Esophagus squamous epithelium (tissue), 4 donors: Measurements from ENCODE around the gene USP9X.

Experiments
- POLR2A ChIP-seq, 4 donors: fragments of 450-650 bp; IDR thresholded peaks; one replicate each; pipeline ENCODE4 v1.6.1; 2017; ENCODE audit warnings: antibody characterized with exemption in 4 of 4, mild to moderate bottlenecking in 4 of 4, moderate library complexity in 3 of 4
- TF ChIP-seq, protein P1 (sequence below), 6 experiments: fragments of 450-650 bp in 4 of 6; fragments of 200-600 bp in 2 of 6; sonication (generic) in 2 of 6; IDR thresholded peaks; one replicate each; pipeline ENCODE4 v1.5.1; 2016 to 2019; ENCODE audit warnings: antibody characterized with exemption in 6 of 6, mild to moderate bottlenecking in 4 of 6, moderate library complexity in 4 of 6

DNA sequence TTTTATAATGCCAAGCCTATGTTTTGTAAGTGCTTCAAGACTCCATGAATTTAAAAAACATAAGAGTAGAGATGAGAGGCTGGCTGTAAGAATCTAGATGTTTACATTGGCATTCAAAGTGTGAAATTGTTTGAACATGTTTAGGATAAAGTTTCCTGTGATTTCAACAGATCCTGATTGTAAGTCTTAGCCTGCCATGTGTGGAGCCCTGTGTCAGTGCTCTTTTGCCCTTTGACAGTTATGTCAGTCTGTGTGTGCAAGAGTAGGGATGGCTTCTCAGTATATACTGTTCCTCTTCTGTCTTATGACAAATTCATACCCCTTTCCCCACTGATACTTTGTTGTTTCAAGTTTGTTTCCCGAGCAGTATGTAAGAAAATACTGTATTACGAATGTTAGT is 68.2 kb downstream of the USP9X start:
- TF ChIP-seq, protein P1, sequence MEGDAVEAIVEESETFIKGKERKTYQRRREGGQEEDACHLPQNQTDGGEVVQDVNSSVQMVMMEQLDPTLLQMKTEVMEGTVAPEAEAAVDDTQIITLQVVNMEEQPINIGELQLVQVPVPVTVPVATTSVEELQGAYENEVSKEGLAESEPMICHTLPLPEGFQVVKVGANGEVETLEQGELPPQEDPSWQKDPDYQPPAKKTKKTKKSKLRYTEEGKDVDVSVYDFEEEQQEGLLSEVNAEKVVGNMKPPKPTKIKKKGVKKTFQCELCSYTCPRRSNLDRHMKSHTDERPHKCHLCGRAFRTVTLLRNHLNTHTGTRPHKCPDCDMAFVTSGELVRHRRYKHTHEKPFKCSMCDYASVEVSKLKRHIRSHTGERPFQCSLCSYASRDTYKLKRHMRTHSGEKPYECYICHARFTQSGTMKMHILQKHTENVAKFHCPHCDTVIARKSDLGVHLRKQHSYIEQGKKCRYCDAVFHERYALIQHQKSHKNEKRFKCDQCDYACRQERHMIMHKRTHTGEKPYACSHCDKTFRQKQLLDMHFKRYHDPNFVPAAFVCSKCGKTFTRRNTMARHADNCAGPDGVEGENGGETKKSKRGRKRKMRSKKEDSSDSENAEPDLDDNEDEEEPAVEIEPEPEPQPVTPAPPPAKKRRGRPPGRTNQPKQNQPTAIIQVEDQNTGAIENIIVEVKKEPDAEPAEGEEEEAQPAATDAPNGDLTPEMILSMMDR (IDR thresholded peaks at IDR 0.05): no peak
- no peak for TF ChIP-seq POLR2A (IDR thresholded peaks at IDR 0.05)
